ENCODE measurements around the gene UBE2C. TPM values are rescaled to one million over a fixed set of nuclear protein-coding genes. Genes with fewer than 3 reads are reported as not detected.

The UBE2C gene
- total and polyA plus RNA-seq, 5 donors from 2014 or later, result 1.2 to 10.0 (median 3.8) TPM

DNA sequence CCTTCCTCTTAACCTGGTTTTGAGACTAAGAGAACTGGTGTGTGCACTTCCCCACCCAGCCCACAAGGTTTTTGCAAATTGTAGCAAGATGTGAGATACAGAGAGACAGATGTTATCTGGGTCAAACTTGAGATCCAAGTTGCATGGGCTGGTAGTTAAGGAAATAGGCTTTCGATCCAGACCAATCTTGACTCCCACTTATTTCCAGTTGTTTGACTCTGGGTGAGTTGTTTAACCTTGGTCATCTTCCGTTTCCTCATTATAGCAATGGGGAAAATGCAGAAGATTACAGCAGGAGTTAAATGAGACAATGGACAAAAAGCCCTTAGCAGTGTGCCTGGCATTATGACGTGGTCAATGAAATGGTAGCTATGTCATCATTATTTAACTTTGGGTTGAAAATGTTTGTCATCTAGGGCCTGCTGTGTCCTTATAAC is 22.9 kb downstream of the UBE2C start:
- Histone ChIP-seq H3K27ac (ENCODE audit: insufficient read depth, low read length, poor library complexity, severe bottlenecking) (no peak overlapping the region), H3K9me3 (ENCODE audit: control insufficient read depth in 2 of 2, low read length in 2 of 2) (no peaks in the 10 kb centered on the region), H3K27me3 (ENCODE audit: control insufficient read depth, insufficient read depth, low read length) (no peaks in the 10 kb centered on the region), H3K4me1 (ENCODE audit: control insufficient read depth, insufficient read depth, low read length, poor library complexity, severe bottlenecking) (peaks cover 19% of the 10 kb centered on the region), H3K4me3 (ENCODE audit: low read depth, low read length) (no peak overlapping the region), H3K36me3 (ENCODE audit: control insufficient read depth, insufficient read depth, low read length) (no peaks in the 10 kb centered on the region)
- Mint-ChIP-seq H3K27me3 (peaks cover 8% of the 10 kb centered on the region), H3K4me3 (peak overlapping the region; percentile 28 to 85 (median 58)), H3K9me3 (peaks cover 0 to 1% (median 0%) of the 10 kb centered on the region in 7 donors), H3K27ac (no peak overlapping the region), H3K4me1 (peaks cover 4 to 25% (median 10%) of the 10 kb centered on the region in 4 donors), H3K36me3 (no peaks in the 10 kb centered on the region)
- DNase-seq (peak in 1 of 3 donors; percentile 30), ATAC-seq (ENCODE audit: low read depth in 2 of 2) (no peak)

DNA sequence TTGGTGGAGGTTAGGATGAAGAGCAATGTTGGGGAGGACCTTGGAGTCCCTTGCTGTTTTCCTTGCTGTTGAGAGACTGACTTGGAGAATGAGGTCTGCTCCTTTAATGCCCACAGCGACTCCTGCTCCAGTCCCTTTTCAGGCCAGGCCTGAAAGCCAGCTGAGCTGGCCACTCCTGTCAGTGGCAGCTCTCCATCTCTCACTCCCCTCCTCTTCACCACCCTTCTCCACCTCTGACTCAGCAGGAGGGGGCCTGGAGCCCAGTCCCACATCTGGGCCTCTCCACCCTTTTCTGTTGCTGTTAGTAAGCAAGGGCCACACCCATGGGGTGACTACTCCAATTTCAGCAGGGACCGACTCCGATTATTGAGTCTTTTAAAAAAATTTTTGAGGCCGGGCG is 23.4 kb downstream of the UBE2C start:
- Mint-ChIP-seq H3K4me1 (peaks cover 4 to 25% (median 10%) of the 10 kb centered on the region in 4 donors), H3K9me3 (no peaks in the 10 kb centered on the region), H3K27ac (peak overlapping the region in 1 of 3 donors; percentile 46), H3K27me3 (peaks cover 5% of the 10 kb centered on the region), H3K4me3 (peak overlapping the region in 2 of 4 donors; percentile 38 to 43), H3K36me3 (no peaks in the 10 kb centered on the region)
- H3K27ac ChIP-seq (ENCODE audit: insufficient read depth, low read length, poor library complexity, severe bottlenecking), result no peak overlapping the region
- peaks cover under 1% of the 10 kb centered on the region for H3K36me3 ChIP-seq (ENCODE audit: control insufficient read depth, insufficient read depth, low read length)
- peaks cover 19% of the 10 kb centered on the region for H3K4me1 ChIP-seq (ENCODE audit: control insufficient read depth, insufficient read depth, low read length, poor library complexity, severe bottlenecking)
- ATAC-seq (ENCODE audit: low read depth in 2 of 2) (no peak), DNase-seq (no peak)
- H3K27me3 ChIP-seq (ENCODE audit: control insufficient read depth, insufficient read depth, low read length), result no peaks in the 10 kb centered on the region
- H3K9me3 ChIP-seq (ENCODE audit: control insufficient read depth in 2 of 2, low read length in 2 of 2), result no peaks in the 10 kb centered on the region
- H3K4me3 ChIP-seq (ENCODE audit: low read depth, low read length), result no peak overlapping the region

- Mint-ChIP-seq H3K27ac (no peak overlapping the region), H3K9me3 (no peaks in the 10 kb centered on the region), H3K4me3 (peak overlapping the region in 2 of 4 donors; percentile 1 to 63), H3K4me1 (peaks cover 4 to 25% (median 10%) of the 10 kb centered on the region in 4 donors), H3K36me3 (no peaks in the 10 kb centered on the region), H3K27me3 (peaks cover 5% of the 10 kb centered on the region)
- H3K36me3 ChIP-seq (ENCODE audit: control insufficient read depth, insufficient read depth, low read length), result peaks cover 9% of the 10 kb centered on the region
- ATAC-seq (ENCODE audit: low read depth in 2 of 2) (no peak), DNase-seq (no peak)
- H3K27me3 ChIP-seq (ENCODE audit: control insufficient read depth, insufficient read depth, low read length), result no peaks in the 10 kb centered on the region
- no peak overlapping the region for H3K27ac ChIP-seq (ENCODE audit: insufficient read depth, low read length, poor library complexity, severe bottlenecking)
- peaks cover 19% of the 10 kb centered on the region for H3K4me1 ChIP-seq (ENCODE audit: control insufficient read depth, insufficient read depth, low read length, poor library complexity, severe bottlenecking)
- H3K9me3 ChIP-seq (ENCODE audit: control insufficient read depth in 2 of 2, low read length in 2 of 2), result no peaks in the 10 kb centered on the region
- no peak overlapping the region for H3K4me3 ChIP-seq (ENCODE audit: low read depth, low read length)
Observed at GRCh38 chr20:45836841-45837240, 24.4 kb downstream of the UBE2C start.

- no peaks in the 10 kb centered on the region for H3K4me1 ChIP-seq (ENCODE audit: control insufficient read depth, insufficient read depth, low read length, poor library complexity, severe bottlenecking)
- H3K4me3 Mint-ChIP-seq, result no peak overlapping the region
- no peak overlapping the region for H3K27ac ChIP-seq (ENCODE audit: insufficient read depth, low read length, poor library complexity, severe bottlenecking)
- no peaks in the 10 kb centered on the region for H3K9me3 ChIP-seq (ENCODE audit: control insufficient read depth in 2 of 2, low read length in 2 of 2)
- no peak overlapping the region for H3K4me3 ChIP-seq (ENCODE audit: low read depth, low read length)
- H3K36me3 Mint-ChIP-seq, result peaks cover 15% of the 10 kb centered on the region
- H3K27me3 ChIP-seq (ENCODE audit: control insufficient read depth, insufficient read depth, low read length), result no peaks in the 10 kb centered on the region
- no peaks in the 10 kb centered on the region for H3K27me3 Mint-ChIP-seq
- no peak overlapping the region for H3K27ac Mint-ChIP-seq
- peaks cover 0 to 9% (median 2%) of the 10 kb centered on the region in 4 donors for H3K4me1 Mint-ChIP-seq
- DNase-seq (no peak), ATAC-seq (ENCODE audit: low read depth in 2 of 2) (no peak)
- H3K9me3 Mint-ChIP-seq, result no peaks in the 10 kb centered on the region
- peaks cover 41% of the 10 kb centered on the region for H3K36me3 ChIP-seq (ENCODE audit: control insufficient read depth, insufficient read depth, low read length)
Observed at GRCh38 chr20:45840700-45841198, 28.3 kb downstream of the UBE2C start.

- DNase-seq (no peak), ATAC-seq (ENCODE audit: low read depth in 2 of 2) (no peak)
- Mint-ChIP-seq H3K36me3 (peaks cover 15% of the 10 kb centered on the region), H3K27me3 (no peaks in the 10 kb centered on the region), H3K4me1 (peaks cover 0 to 8% (median 2%) of the 10 kb centered on the region in 4 donors), H3K4me3 (no peak overlapping the region), H3K9me3 (no peaks in the 10 kb centered on the region), H3K27ac (no peak overlapping the region)
- H3K4me3 ChIP-seq (ENCODE audit: low read depth, low read length), result no peak overlapping the region
- H3K36me3 ChIP-seq (ENCODE audit: control insufficient read depth, insufficient read depth, low read length), result peaks cover 46% of the 10 kb centered on the region
- H3K27ac ChIP-seq (ENCODE audit: insufficient read depth, low read length, poor library complexity, severe bottlenecking), result no peak overlapping the region
- no peaks in the 10 kb centered on the region for H3K4me1 ChIP-seq (ENCODE audit: control insufficient read depth, insufficient read depth, low read length, poor library complexity, severe bottlenecking)
- H3K9me3 ChIP-seq (ENCODE audit: control insufficient read depth in 2 of 2, low read length in 2 of 2), result no peaks in the 10 kb centered on the region
- H3K27me3 ChIP-seq (ENCODE audit: control insufficient read depth, insufficient read depth, low read length), result no peaks in the 10 kb centered on the region
Observed at GRCh38 chr20:45841407-45842129, 29.1 kb downstream of the UBE2C start.

GRCh38 chr20:45842169-45842812 is 29.8 kb downstream of the UBE2C start:
- Histone ChIP-seq H3K9me3 (ENCODE audit: control insufficient read depth in 2 of 2, low read length in 2 of 2) (no peaks in the 10 kb centered on the region), H3K4me1 (ENCODE audit: control insufficient read depth, insufficient read depth, low read length, poor library complexity, severe bottlenecking) (no peaks in the 10 kb centered on the region), H3K27ac (ENCODE audit: insufficient read depth, low read length, poor library complexity, severe bottlenecking) (no peak overlapping the region), H3K27me3 (ENCODE audit: control insufficient read depth, insufficient read depth, low read length) (no peaks in the 10 kb centered on the region), H3K36me3 (ENCODE audit: control insufficient read depth, insufficient read depth, low read length) (peaks cover 52% of the 10 kb centered on the region), H3K4me3 (ENCODE audit: low read depth, low read length) (no peak overlapping the region)
- peaks cover 0 to under 1% (median under 1%) of the 10 kb centered on the region in 4 donors for H3K4me1 Mint-ChIP-seq
- peak overlapping the region in 1 of 3 donors; percentile 53 for H3K27ac Mint-ChIP-seq
- H3K4me3 Mint-ChIP-seq, result no peak overlapping the region
- no peak for ATAC-seq (ENCODE audit: low read depth in 2 of 2)
- no peak for DNase-seq
- H3K9me3 Mint-ChIP-seq, result no peaks in the 10 kb centered on the region
- H3K27me3 Mint-ChIP-seq, result no peaks in the 10 kb centered on the region
- H3K36me3 Mint-ChIP-seq, result peaks cover 15% of the 10 kb centered on the region

DNA sequence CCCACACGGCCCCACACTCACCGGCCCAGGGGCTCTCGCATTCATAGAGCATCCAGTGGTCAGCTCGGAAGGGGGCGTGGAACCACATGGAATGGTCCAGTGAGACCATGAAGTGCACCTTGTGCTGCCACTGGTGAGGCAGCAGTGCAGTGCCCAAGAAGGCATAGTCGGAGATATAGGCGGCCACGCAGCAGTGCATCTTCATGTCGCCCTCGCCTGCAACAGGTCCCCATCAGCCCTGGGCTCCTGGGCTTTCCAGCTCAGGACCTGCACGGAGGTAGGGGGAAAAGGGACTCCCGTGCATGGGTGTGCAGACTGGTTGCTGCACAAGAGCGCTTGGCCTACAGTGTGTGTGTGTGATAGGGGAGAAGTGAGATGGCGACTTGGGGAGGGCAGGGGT is 31.1 kb downstream of the UBE2C start:
- Histone ChIP-seq H3K4me1 (ENCODE audit: control insufficient read depth, insufficient read depth, low read length, poor library complexity, severe bottlenecking) (no peaks in the 10 kb centered on the region), H3K36me3 (ENCODE audit: control insufficient read depth, insufficient read depth, low read length) (peaks cover 58% of the 10 kb centered on the region), H3K27ac (ENCODE audit: insufficient read depth, low read length, poor library complexity, severe bottlenecking) (no peak overlapping the region), H3K9me3 (ENCODE audit: control insufficient read depth in 2 of 2, low read length in 2 of 2) (no peaks in the 10 kb centered on the region), H3K27me3 (ENCODE audit: control insufficient read depth, insufficient read depth, low read length) (no peaks in the 10 kb centered on the region), H3K4me3 (ENCODE audit: low read depth, low read length) (no peak overlapping the region)
- H3K4me3 Mint-ChIP-seq, result no peak overlapping the region
- H3K27me3 Mint-ChIP-seq, result no peaks in the 10 kb centered on the region
- H3K27ac Mint-ChIP-seq, result peak overlapping the region in 1 of 3 donors; percentile 48
- no peaks in the 10 kb centered on the region for H3K9me3 Mint-ChIP-seq
- ATAC-seq (ENCODE audit: low read depth in 2 of 2) (no peak), DNase-seq (no peak)
- H3K36me3 Mint-ChIP-seq, result peaks cover 21% of the 10 kb centered on the region
- peaks cover 0 to 3% (median 0%) of the 10 kb centered on the region in 4 donors for H3K4me1 Mint-ChIP-seq
